ENCODE results near the gene DNAJC21.
"Not testable (repeated sequence)": the region's sequence is repeated elsewhere in the genome, so short reads cannot be mapped to it uniquely, and the experiment has no call there.

The DNAJC21 gene

GRCh38 chr5:34923694-34924461 is 5.5 kb upstream of the DNAJC21 start:
- no peak for DNase-seq

GRCh38 chr5:34924462-34924765 is 4.9 kb upstream of the DNAJC21 start:
- DNase-seq: no peak

- no peak for DNase-seq
Measured at GRCh38 chr5:34926318-34926888, 3.0 kb upstream of the DNAJC21 start.

- DNase-seq: no peak
Measured at GRCh38 chr5:34927785-34928184, 1.6 kb upstream of the DNAJC21 start.

GRCh38 chr5:34928267-34928666 is 1.1 kb upstream of the DNAJC21 start:
- DNase-seq: no peak

- DNase-seq: peak; percentile 50
Measured at GRCh38 chr5:34929720-34930461, 532 bp downstream of the DNAJC21 start.

- DNase-seq: no peak
Measured at GRCh38 chr5:34930462-34930844, 1.1 kb downstream of the DNAJC21 start.

GRCh38 chr5:34930870-34931269 is 1.5 kb downstream of the DNAJC21 start:
- DNase-seq: no peak

- DNase-seq: no peak
Measured at GRCh38 chr5:34932947-34933346, 3.6 kb downstream of the DNAJC21 start.

GRCh38 chr5:34941936-34942335 is 12.6 kb downstream of the DNAJC21 start:
- no peak for DNase-seq

- no peak for DNase-seq
Measured at GRCh38 chr5:34944044-34944443, 14.7 kb downstream of the DNAJC21 start.

GRCh38 chr5:34944460-34945047 is 15.2 kb downstream of the DNAJC21 start:
- no peak for DNase-seq

- no peak for DNase-seq
Measured at GRCh38 chr5:34957321-34957720, 28.0 kb downstream of the DNAJC21 start.

GRCh38 chr5:34957857-34958690 is 28.7 kb downstream of the DNAJC21 start:
- DNase-seq: no peak

GRCh38 chr5:34959323-34959722 is 30.0 kb downstream of the DNAJC21 start:
- DNase-seq: no peak

- no peak for DNase-seq
Measured at GRCh38 chr5:34967540-34967939, 38.2 kb downstream of the DNAJC21 start.

- no peak for DNase-seq
Measured at GRCh38 chr5:34968258-34968657, 38.9 kb downstream of the DNAJC21 start.

- no peak for DNase-seq
Measured at GRCh38 chr5:34970552-34970951, 41.2 kb downstream of the DNAJC21 start.

- DNase-seq: not testable (repeated sequence)
Measured at GRCh38 chr5:34971655-34972054, 42.3 kb downstream of the DNAJC21 start.

- no peak for DNase-seq
Measured at GRCh38 chr5:34976347-34976746, 47.0 kb downstream of the DNAJC21 start.

- DNase-seq: no peak
Measured at GRCh38 chr5:34977934-34978613, 48.7 kb downstream of the DNAJC21 start.

- no peak for DNase-seq
Measured at GRCh38 chr5:34978681-34979080, 49.3 kb downstream of the DNAJC21 start.

Measured in DMS79 (cell line).